Activated CD4-positive, alpha-beta T cell treated with anti-CD3 and anti-CD28 coated beads, Interleukin-2, amount 10 ng/mL, durations not matched to agents 7 days and 5 days (primary cell): ENCODE measurements around the gene NAA16. TPM values are rescaled to one million over a fixed set of nuclear protein-coding genes. Genes with fewer than 3 reads are reported as not detected.
"Not testable (repeated sequence)": the region's sequence is repeated elsewhere in the genome, so short reads cannot be mapped to it uniquely, and the experiment has no call there.

Experiments used
- CTCF ChIA-PET: fragments of 350-600 bp; sonication (Branson Sonifier 250); formaldehyde crosslinking; loops from one replicate; lab custom pipeline; 2021; ENCODE audit warnings: antibody characterized with exemption; lab: Charles Lee
- POLR2A ChIA-PET: fragments of 350-600 bp; sonication (Branson Sonifier 250); formaldehyde crosslinking; loops from one replicate; lab custom pipeline; 2021; ENCODE audit warnings: antibody characterized with exemption; lab: Charles Lee
- DNase-seq: peaks from one replicate; pipeline ENCODE4 v3.0.0-alpha.2; 2020
- H3K27ac Mint-ChIP-seq: one replicate; pipeline ENCODE4 v1.8.0; 2021; ENCODE audit warnings: mild to moderate bottlenecking, moderate library complexity, mixed read lengths
- H3K27me3 Mint-ChIP-seq: one replicate; pipeline ENCODE4 v1.8.0; 2021; ENCODE audit warnings: mixed read lengths
- H3K36me3 Mint-ChIP-seq: one replicate; pipeline ENCODE4 v1.8.0; 2021; ENCODE audit warnings: low read depth, mixed read lengths
- H3K4me1 Mint-ChIP-seq: one replicate; pipeline ENCODE4 v1.8.0; 2021; ENCODE audit warnings: mixed read lengths
- H3K4me3 Mint-ChIP-seq: one replicate; pipeline ENCODE4 v1.8.0; 2021; ENCODE audit warnings: mild to moderate bottlenecking, moderate library complexity, mixed read lengths
- H3K9me3 Mint-ChIP-seq: one replicate; pipeline ENCODE4 v1.8.0; 2021; ENCODE audit warnings: mixed read lengths
- total RNA-seq, 2 experiments: library from RNA; stranded (reverse); gene quantifications; one replicate each; pipeline ENCODE4 v1.2.3, GENCODE V29; 2021

NAA16 gene
- 10 to 100 TPM; 35.9 to 42.0 TPM for total RNA-seq

GRCh38 chr13:41310963-41311405 is at the start of gene NAA16:
NAA16 (plus strand) TSS chr13:41311267; CDS start chr13:41311529, 262 bp downstream.
- H3K27me3 Mint-ChIP-seq, result no peaks in the 10 kb centered on the region
- ChIA-PET POLR2A (no interaction called here), CTCF (no interaction called here)
- peak within 1 kb of the TSS; percentile 94 for H3K27ac Mint-ChIP-seq
- no peaks in the 10 kb centered on the region for H3K9me3 Mint-ChIP-seq
- peak within 1 kb of the TSS; percentile 87 for H3K4me3 Mint-ChIP-seq
- H3K4me1 Mint-ChIP-seq, result peaks cover 44% of the 10 kb centered on the region
- DNase-seq, result peak; percentile 92
- H3K36me3 Mint-ChIP-seq, result no peaks in the 10 kb centered on the region

- Mint-ChIP-seq H3K36me3 (peaks cover 33% of the 10 kb centered on the region), H3K4me1 (peaks cover 21% of the 10 kb centered on the region), H3K9me3 (peaks cover 10% of the 10 kb centered on the region), H3K27me3 (no peaks in the 10 kb centered on the region), H3K4me3 (peak within 1 kb of the TSS; percentile 93), H3K27ac (peak within 1 kb of the TSS; percentile 97)
- POLR2A ChIA-PET, result interaction anchor here (0.6 kb wide), 1 partner anchor 1009 kb away, joined by 3 read pairs; no protein-coding TSS in a partner anchor
- CTCF ChIA-PET, result interaction anchor here (2.0 kb wide), 1 partner anchor 10 kb away, joined by 13 read pairs; no protein-coding TSS in a partner anchor
- peak; percentile 86 for DNase-seq
Observed at GRCh38 chr13:41263261-41263971, 47.7 kb upstream of the NAA16 start, which contains the start of gene MTRF1. MTRF1 (minus strand) TSS chr13:41263576; CDS start chr13:41260907, 2,669 bp downstream.

DNA sequence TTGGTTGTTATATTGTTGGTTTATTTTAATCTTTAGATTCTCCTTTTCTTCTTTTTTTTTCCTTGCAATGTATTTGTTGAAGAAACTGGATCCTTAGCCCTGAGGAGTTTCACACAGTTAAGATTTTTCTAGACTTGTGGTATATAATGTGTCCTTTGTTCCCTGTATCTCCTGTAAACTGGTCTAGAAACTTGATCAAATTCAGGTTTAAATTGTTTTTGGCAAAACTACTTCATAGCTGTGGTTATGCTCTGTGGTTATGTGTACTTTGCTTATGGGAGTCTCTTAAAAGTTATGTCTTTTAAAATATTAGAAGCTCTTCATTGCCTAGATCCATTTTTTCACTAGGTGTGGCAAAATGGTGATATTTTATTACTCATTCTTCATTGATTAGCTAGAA is 44.0 kb upstream of the NAA16 start:
- peaks cover 19% of the 10 kb centered on the region for H3K4me1 Mint-ChIP-seq
- peaks cover 21% of the 10 kb centered on the region for H3K36me3 Mint-ChIP-seq
- CTCF ChIA-PET, result no interaction called here
- DNase-seq, result no peak
- no peak overlapping the region for H3K27ac Mint-ChIP-seq
- H3K27me3 Mint-ChIP-seq, result no peaks in the 10 kb centered on the region
- H3K4me3 Mint-ChIP-seq, result no peak overlapping the region
- POLR2A ChIA-PET, result no interaction called here
- H3K9me3 Mint-ChIP-seq, result peaks cover 23% of the 10 kb centered on the region

DNA sequence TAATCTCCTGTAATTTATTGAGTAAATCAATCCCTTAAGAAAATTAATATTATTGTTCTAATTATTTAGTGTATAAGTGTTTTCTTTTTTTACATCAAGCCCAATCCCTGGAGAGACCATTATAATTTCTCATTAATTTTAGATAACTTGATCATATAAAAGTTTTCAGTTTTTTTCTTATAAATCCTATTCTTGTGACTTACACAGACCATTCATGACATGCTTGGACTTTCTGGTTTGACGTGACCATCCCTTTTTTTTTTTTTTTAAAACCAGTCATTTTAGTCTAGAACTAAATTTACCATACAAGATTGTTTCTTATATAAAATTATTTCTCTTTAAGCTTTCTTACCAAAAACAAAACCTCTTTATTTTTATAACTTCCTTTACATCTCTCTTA is 42.3 kb upstream of the NAA16 start:
- H3K9me3 Mint-ChIP-seq, result peaks cover 23% of the 10 kb centered on the region
- H3K36me3 Mint-ChIP-seq, result peaks cover 17% of the 10 kb centered on the region
- no peak overlapping the region for H3K4me3 Mint-ChIP-seq
- DNase-seq, result peak; percentile 50
- no peaks in the 10 kb centered on the region for H3K27me3 Mint-ChIP-seq
- ChIA-PET POLR2A (no interaction called here), CTCF (no interaction called here)
- H3K4me1 Mint-ChIP-seq, result peaks cover 14% of the 10 kb centered on the region
- H3K27ac Mint-ChIP-seq, result no peak overlapping the region

GRCh38 chr13:41271456-41272285 is 39.4 kb upstream of the NAA16 start:
- H3K27me3 Mint-ChIP-seq, result no peaks in the 10 kb centered on the region
- peaks cover 21% of the 10 kb centered on the region for H3K9me3 Mint-ChIP-seq
- H3K4me3 Mint-ChIP-seq, result no peak overlapping the region
- no peak for DNase-seq
- ChIA-PET CTCF (interaction anchor here (0.7 to 2.3 kb wide), 3 partner anchors 7 to 80 kb away, joined by 3 to 13 read pairs (median 5); no protein-coding TSS in a partner anchor), POLR2A (no interaction called here)
- peaks cover 17% of the 10 kb centered on the region for H3K36me3 Mint-ChIP-seq
- H3K4me1 Mint-ChIP-seq, result peaks cover 13% of the 10 kb centered on the region
- peak overlapping the region; percentile 78 for H3K27ac Mint-ChIP-seq

GRCh38 chr13:41273831-41274441 is 37.1 kb upstream of the NAA16 start:
- Mint-ChIP-seq H3K27ac (no peak overlapping the region), H3K9me3 (peaks cover 12% of the 10 kb centered on the region), H3K27me3 (no peaks in the 10 kb centered on the region), H3K4me3 (no peak overlapping the region), H3K36me3 (peaks cover 11% of the 10 kb centered on the region), H3K4me1 (peaks cover 16% of the 10 kb centered on the region)
- ChIA-PET POLR2A (no interaction called here), CTCF (interaction anchor here (0.6 to 2.3 kb wide), 3 partner anchors 9 to 30 kb away, joined by 4 to 13 read pairs (median 5); no protein-coding TSS in a partner anchor)
- DNase-seq, result no peak

DNA sequence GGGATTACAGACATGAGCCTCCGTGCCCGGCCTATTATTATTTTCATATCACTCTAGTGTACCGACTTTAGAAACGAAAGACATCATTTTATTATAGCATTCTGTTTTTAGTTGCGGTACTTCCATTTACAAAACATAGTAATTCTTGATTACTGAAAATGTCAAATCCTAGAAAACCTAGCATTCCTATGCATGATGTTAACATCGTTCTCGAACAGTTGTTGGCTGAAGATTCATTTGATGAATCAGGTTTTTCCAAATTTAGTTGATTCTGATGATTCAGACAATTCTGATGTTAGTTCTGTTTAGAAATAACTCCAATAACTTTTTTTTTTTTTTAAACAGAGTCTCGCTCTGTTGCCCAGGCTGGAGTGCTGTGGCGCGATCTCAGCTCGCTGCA is 36.2 kb upstream of the NAA16 start:
- Mint-ChIP-seq H3K4me1 (peaks cover 16% of the 10 kb centered on the region), H3K4me3 (no peak overlapping the region), H3K27me3 (no peaks in the 10 kb centered on the region), H3K36me3 (peaks cover 11% of the 10 kb centered on the region), H3K9me3 (peaks cover 10% of the 10 kb centered on the region), H3K27ac (no peak overlapping the region)
- ChIA-PET POLR2A (no interaction called here), CTCF (interaction anchor here (0.6 kb wide), 1 partner anchor 218 kb away, joined by 3 read pairs; no protein-coding TSS in a partner anchor)
- DNase-seq, result no peak

DNA sequence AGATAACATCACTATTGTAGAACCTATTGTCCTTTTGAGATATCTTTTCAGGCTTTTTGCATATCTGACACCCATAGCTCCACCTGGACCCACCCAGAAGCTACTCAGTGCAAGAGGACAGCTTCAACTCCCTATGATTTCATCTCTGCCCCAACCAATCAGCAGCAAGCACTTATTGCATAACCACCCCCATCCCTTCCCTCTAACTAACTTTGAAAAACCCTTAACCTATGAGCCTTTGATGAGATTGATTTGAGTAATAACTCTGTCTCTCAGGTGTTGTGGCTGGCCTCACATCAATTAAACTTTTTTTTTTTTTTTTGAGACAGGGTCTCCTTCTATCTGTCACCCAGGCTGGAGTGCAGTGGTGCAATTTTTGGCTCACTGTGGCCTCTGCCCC is 34.2 kb upstream of the NAA16 start:
- Mint-ChIP-seq H3K9me3 (peaks cover 3% of the 10 kb centered on the region), H3K27ac (no peak overlapping the region), H3K4me3 (no peak overlapping the region), H3K4me1 (peaks cover 9% of the 10 kb centered on the region), H3K27me3 (no peaks in the 10 kb centered on the region), H3K36me3 (peaks cover 3% of the 10 kb centered on the region)
- POLR2A ChIA-PET, result no interaction called here
- CTCF ChIA-PET, result interaction anchor here (0.6 to 0.7 kb wide), 2 partner anchors 457 to 1411 kb away, joined by 3 to 4 read pairs; no protein-coding TSS in a partner anchor
- DNase-seq, result no peak

DNA sequence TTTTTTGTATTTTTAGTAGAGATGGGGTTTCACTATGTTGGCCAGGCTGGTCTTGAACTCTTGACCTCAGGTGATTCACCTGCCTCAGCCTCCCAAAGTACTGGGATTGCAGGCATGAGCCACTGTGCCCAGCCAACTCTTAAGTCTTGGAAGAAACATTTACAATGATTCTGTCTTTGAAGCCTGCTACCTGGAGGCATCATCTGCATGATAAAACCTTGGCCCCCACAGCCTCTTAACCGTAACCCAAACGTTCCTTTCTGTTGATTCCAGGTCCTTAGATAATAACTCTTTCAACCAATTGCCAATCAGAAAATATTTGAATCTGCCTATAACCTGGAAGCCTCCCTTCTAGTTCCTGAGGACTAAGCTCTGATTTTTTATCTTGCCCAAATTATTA is 31.9 kb upstream of the NAA16 start:
- POLR2A ChIA-PET, DNase-seq, H3K4me3 Mint-ChIP-seq, CTCF ChIA-PET, H3K4me1 Mint-ChIP-seq, H3K36me3 Mint-ChIP-seq, H3K27ac Mint-ChIP-seq, H3K9me3 Mint-ChIP-seq, H3K27me3 Mint-ChIP-seq: not testable (repeated sequence)

- no peak for DNase-seq
- CTCF ChIA-PET, result no interaction called here
- Mint-ChIP-seq H3K9me3 (peaks cover 3% of the 10 kb centered on the region), H3K27ac (no peak overlapping the region), H3K27me3 (peaks cover 1% of the 10 kb centered on the region), H3K4me1 (peaks cover 20% of the 10 kb centered on the region), H3K4me3 (no peak overlapping the region), H3K36me3 (peaks cover 2% of the 10 kb centered on the region)
- POLR2A ChIA-PET, result no interaction called here
Observed at GRCh38 chr13:41282129-41282571, 28.9 kb upstream of the NAA16 start.

DNA sequence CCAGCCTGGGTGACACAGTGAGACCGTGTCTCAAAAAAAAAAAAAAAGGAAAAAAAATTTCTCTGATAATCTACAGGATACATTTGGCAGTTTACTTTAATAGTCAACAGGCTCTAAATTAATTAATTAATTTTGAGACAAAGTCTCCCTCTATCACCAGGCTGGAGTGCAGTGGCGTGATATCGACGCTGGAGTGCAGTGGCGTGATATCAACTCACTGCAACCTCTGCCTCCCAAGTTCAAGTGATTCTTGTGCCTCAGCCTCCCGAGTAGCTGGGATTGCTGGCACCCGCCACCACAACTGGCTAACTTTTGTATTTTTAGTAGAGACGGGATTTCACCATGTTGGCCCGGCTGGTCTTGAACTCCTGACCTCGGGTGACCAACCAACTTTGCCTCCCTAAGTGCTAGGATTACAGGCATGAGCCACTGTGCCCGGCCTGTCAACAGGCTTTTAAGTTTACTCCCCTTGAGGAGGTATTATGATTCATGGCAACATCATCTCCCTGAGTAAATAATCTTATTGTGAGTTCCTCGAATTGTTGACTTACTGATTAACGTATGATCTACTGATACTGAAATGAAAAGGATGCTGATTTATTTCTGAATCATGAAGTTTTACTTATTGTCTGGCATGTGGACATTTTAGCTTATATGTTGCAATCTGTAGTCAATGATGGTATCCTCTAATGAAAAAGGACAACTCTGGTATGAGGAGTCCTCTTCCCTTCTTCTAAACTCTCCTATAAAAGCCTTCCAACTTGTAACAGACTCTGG is 26.4 kb upstream of the NAA16 start:
- peaks cover 1% of the 10 kb centered on the region for H3K27me3 Mint-ChIP-seq
- CTCF ChIA-PET, result interaction anchor here (0.6 to 1.0 kb wide), 2 partner anchors 41 to 69 kb away, joined by 3 to 4 read pairs; no protein-coding TSS in a partner anchor
- H3K4me3 Mint-ChIP-seq, result no peak overlapping the region
- H3K27ac Mint-ChIP-seq, result no peak overlapping the region
- POLR2A ChIA-PET, result no interaction called here
- peaks cover 2% of the 10 kb centered on the region for H3K36me3 Mint-ChIP-seq
- DNase-seq, result no peak
- peaks cover 9% of the 10 kb centered on the region for H3K9me3 Mint-ChIP-seq
- peaks cover 19% of the 10 kb centered on the region for H3K4me1 Mint-ChIP-seq
